ENCODE results near the gene SLC8A1. TPM values are rescaled to one million over a fixed set of nuclear protein-coding genes. Genes with fewer than 3 reads are reported as not detected.

SLC8A1 gene
- total RNA-seq, 1 experiment from 2014 or later, result 1.7 TPM

DNA sequence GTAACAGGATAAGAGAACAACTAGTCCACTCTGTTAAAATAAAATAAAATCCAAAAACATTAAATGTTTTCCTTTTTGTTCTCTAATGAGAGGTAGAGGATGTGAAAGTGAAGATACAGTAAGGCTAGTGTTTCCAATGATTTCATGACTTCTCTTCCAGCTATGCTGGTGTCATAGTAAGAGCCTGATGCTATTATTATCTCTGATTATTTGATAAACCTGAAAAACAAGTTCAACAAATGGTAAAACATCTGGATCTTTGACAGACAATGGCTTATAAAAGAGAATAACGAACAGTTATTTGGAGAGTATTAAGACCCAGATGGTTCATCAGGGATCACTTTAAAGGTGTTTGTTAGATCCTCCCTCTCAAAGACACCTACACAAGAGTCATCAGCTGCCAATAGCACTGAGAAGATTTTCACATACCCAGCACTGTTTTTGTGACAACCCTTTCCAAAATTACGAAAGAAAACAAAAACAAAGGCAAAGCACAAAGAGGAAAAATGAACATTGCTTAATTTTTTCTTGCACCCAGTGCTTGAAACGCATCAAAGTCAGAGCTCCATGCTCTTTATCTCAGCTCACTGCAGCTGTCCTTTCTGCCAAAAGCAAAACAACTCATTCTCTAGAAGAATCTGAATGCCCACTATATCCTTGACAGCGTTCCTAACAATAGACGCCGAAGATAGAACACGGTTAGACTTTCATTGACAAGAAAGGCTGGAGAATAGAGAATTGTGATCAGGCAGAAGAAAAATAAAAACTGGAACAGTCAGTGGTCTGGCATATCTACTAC lies 168.6 kb downstream of the SLC8A1 start:
- Mint-ChIP-seq H3K27ac (no peak overlapping the region), H3K4me1 (peaks cover 0 to 3% of the 10 kb centered on the region in 2 experiments; a peak in 1 of 4 replicates), H3K27me3 (ENCODE audit: low read depth) (no peaks in the 10 kb centered on the region), H3K9me3 (no peaks in the 10 kb centered on the region), H3K36me3 (ENCODE audit: insufficient read depth in 1 of 3, low read depth in 3 of 3) (no peaks in the 10 kb centered on the region), H3K4me3 (no peak overlapping the region)
- no peak overlapping the region for H2AK5ac ChIP-seq (ENCODE audit: insufficient read length, low read length)
- no peaks in the 10 kb centered on the region for H3K27me3 ChIP-seq (ENCODE audit: insufficient read depth, low read length)
- no peak overlapping the region for H2BK5ac ChIP-seq (ENCODE audit: insufficient read length, low read length)
- no peak overlapping the region for H2BK12ac ChIP-seq (ENCODE audit: insufficient read length, low read depth, low read length)
- no peak for DNase-seq
- no peak overlapping the region for H3K18ac ChIP-seq (ENCODE audit: insufficient read length, low read depth, low read length)
- H3K14ac ChIP-seq (ENCODE audit: insufficient read depth, low read length), result no peak overlapping the region
- no peaks in the 10 kb centered on the region for H3K79me2 ChIP-seq (ENCODE audit: insufficient read depth, low read length)
- H3K23me2 ChIP-seq (ENCODE audit: insufficient read length, low read depth, low read length, poor library complexity, severe bottlenecking), result no peaks in the 10 kb centered on the region
- no peak overlapping the region for H3K27ac ChIP-seq (ENCODE audit: insufficient read length, low read depth, low read length)
- no peaks in the 10 kb centered on the region for H3K4me1 ChIP-seq (ENCODE audit: insufficient read depth, low read length)
- no CpG with 5 or more reads among the region's 7 CpGs for WGBS (ENCODE audit: extremely low coverage, insufficient read length, low lambda C conversion rate)
- no peak overlapping the region for H4K5ac ChIP-seq (ENCODE audit: insufficient read length, low read depth, low read length)
- H4K91ac ChIP-seq (ENCODE audit: insufficient read length, low read depth, low read length), result no peak overlapping the region
- H3K79me1 ChIP-seq (ENCODE audit: insufficient read depth, low read depth, low read length, poor library complexity, severe bottlenecking), result no peaks in the 10 kb centered on the region
- no peak overlapping the region for H2BK15ac ChIP-seq (ENCODE audit: low read depth, low read length)
- H3K56ac ChIP-seq (ENCODE audit: insufficient read length, low read depth, low read length), result no peak overlapping the region
- H3K9me3 ChIP-seq (ENCODE audit: control insufficient read depth, low read depth, low read length), result no peaks in the 10 kb centered on the region
- H3T11ph ChIP-seq (ENCODE audit: low read length), result no peak overlapping the region
- no peak overlapping the region for H3K23ac ChIP-seq (ENCODE audit: insufficient read length, low read depth, low read length)
- H3K4ac ChIP-seq (ENCODE audit: low read depth, low read length), result no peak overlapping the region
- no peak overlapping the region for H3K9ac ChIP-seq (ENCODE audit: extremely low read depth, insufficient read length, low read length)
- H2BK20ac ChIP-seq (ENCODE audit: low read depth, low read length, poor library complexity, severe bottlenecking), result no peak overlapping the region
- TF ChIP-seq CTCF (conservative IDR thresholded peaks at IDR 0.05), result no peak
- H3K4me2 ChIP-seq (ENCODE audit: insufficient read depth, insufficient read length, low read length), result no peak overlapping the region
- no peaks in the 10 kb centered on the region for H4K20me1 ChIP-seq (ENCODE audit: control insufficient read depth, insufficient read depth, insufficient read length)
- no peak overlapping the region for H2BK120ac ChIP-seq (ENCODE audit: low read depth, low read length, poor library complexity, severe bottlenecking)
- no peak overlapping the region for H4K8ac ChIP-seq (replicated peaks; ENCODE audit: insufficient read length, low read depth, low read length)
- H2AFZ ChIP-seq (ENCODE audit: low read length), result no peak overlapping the region

Measured in H9 (cell line).